Mucosa of descending colon (tissue), 3 donors: ENCODE results near the gene FERMT2. TPM values are rescaled to one million over a fixed set of nuclear protein-coding genes. Genes with fewer than 3 reads are reported as not detected.

Source experiments
- ATAC-seq: fragments of 200-7000 bp; cut with Tn5 transposase; one replicate; pipeline ENCODE4 v1.9.1; 2020; ENCODE audit warnings: mild to moderate bottlenecking, moderate library complexity
- DNase-seq, 3 donors: peaks; one replicate each; pipeline ENCODE4 v3.0.0-alpha.2; 2020
- H3K36me3 ChIP-seq: fragments of 200-600 bp; one replicate; pipeline ENCODE4 v1.8.0; 2021; ENCODE audit warnings: low read depth, mild to moderate bottlenecking
- H3K4me1 ChIP-seq: fragments of 200-600 bp; one replicate; pipeline ENCODE4 v1.8.0; 2021; ENCODE audit warnings: low read depth, mild to moderate bottlenecking
- H3K4me3 ChIP-seq: fragments of 200-600 bp; one replicate; pipeline ENCODE4 v1.8.0; 2021; ENCODE audit warnings: mild to moderate bottlenecking
- H3K9me3 ChIP-seq: fragments of 200-600 bp; one replicate; pipeline ENCODE4 v1.8.0; 2021; ENCODE audit warnings: mild to moderate bottlenecking
- intact Hi-C, 2 donors: fragments of 100-400 bp; cut with DNase I in 1 of 2; cut with micrococcal nuclease in 1 of 2; formaldehyde crosslinking; loops; one replicate each; pipeline versions ENCODE4 v1.11.0 to v1.11.1; 2022; cut with DNase I, micrococcal nuclease
- total RNA-seq, 3 donors: library from RNA; stranded (reverse); fragmentation: NEBNext Ultra II Directional in 2 of 3; extraction: Animal tissue kit (Norgen Biotek cat#: 25700) in 2 of 3; gene quantifications; one replicate each; pipeline versions ENCODE4 v1.2.1 to v1.2.4, GENCODE V29; 2021 to 2023
- TF ChIP-seq, protein P1 (sequence below): fragments of 200-600 bp; IDR thresholded peaks from one replicate; pipeline ENCODE4 v1.8.0; 2022; ENCODE audit warnings: antibody characterized with exemption, mild to moderate bottlenecking
- donor health status: DM: no; HTN: no; CAD: no; lungs with moderate emphysema.
- donor health status: DM: no; HTN: no; CAD: no.
- donor health status: DM: no; HTN: yes; CAD: no.

FERMT2 gene
- total RNA-seq, 3 donors from 2014 or later: 6.9 to 228 (median 22.9) TPM

DNA sequence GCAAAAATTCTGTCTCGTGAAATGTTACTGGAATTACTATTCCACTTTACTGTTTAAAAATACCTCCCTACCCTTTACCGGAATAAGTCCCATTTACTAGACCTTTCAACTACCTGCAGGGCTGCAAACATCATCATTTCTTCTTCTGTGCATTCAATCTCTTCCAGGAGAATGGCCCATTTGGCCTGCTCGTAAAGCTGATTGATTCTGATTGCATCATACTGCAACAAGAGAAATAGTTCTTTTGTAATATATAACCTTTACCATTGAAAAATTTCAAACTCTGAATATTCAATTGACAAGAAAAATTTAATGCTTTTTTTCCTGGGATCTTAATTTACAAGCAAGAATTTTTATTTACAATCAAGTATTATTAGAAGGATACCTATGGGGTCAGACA, 72.4 kb downstream of the FERMT2 start:
- TF ChIP-seq, protein P1, sequence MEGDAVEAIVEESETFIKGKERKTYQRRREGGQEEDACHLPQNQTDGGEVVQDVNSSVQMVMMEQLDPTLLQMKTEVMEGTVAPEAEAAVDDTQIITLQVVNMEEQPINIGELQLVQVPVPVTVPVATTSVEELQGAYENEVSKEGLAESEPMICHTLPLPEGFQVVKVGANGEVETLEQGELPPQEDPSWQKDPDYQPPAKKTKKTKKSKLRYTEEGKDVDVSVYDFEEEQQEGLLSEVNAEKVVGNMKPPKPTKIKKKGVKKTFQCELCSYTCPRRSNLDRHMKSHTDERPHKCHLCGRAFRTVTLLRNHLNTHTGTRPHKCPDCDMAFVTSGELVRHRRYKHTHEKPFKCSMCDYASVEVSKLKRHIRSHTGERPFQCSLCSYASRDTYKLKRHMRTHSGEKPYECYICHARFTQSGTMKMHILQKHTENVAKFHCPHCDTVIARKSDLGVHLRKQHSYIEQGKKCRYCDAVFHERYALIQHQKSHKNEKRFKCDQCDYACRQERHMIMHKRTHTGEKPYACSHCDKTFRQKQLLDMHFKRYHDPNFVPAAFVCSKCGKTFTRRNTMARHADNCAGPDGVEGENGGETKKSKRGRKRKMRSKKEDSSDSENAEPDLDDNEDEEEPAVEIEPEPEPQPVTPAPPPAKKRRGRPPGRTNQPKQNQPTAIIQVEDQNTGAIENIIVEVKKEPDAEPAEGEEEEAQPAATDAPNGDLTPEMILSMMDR: no peak
- ATAC-seq (no peak), DNase-seq (no peak)
- Histone ChIP-seq H3K4me1 (no peaks in the 10 kb centered on the region), H3K9me3 (no peaks in the 10 kb centered on the region), H3K4me3 (no peak overlapping the region), H3K36me3 (no peaks in the 10 kb centered on the region)
- intact Hi-C loops: no loop called here

DNA sequence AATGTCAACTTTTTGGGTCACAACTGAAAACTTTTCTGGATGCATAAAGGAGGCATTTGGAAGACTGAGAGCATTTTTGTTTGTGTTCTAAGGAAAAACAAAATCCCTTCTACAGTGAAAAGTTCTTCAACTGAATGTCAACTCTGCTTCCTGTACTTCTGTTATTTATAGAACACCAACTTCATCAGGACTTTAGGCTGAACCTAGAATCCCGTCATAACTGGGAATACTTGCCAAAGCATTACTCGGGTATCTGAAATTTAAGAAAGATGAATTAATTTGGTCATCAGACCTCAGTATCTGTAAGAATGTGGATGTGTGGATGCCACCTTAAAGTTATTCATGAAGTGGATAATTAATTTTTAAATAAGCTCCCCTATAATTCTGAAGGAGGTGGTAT, 73.2 kb downstream of the FERMT2 start:
- TF ChIP-seq, protein P1: no peak

DNA sequence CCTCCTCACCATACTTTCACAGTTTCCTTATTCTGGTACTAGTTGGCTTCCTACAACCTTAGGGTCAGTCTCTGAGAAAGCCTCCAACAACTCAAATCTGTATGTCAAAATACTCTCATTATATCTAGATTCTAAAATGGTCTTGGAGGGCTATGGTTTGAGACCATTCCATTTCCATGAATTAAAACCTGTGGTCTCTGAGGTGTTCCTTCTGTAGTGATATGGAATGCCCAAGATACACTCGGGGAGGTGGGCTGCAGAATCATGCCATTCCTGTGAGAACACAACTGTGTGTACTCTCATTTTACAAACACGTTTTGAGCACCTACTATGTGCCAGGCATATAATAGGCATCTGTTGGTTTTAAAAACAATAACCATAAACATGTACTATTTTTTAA, 74.0 kb downstream of the FERMT2 start:
- Histone ChIP-seq H3K36me3 (no peaks in the 10 kb centered on the region), H3K4me1 (no peaks in the 10 kb centered on the region), H3K4me3 (no peak overlapping the region), H3K9me3 (no peaks in the 10 kb centered on the region)
- no peak for ATAC-seq
- intact Hi-C loops: no loop called here
- no peak for DNase-seq
- TF ChIP-seq, protein P1: no peak

More for the DNA sequence above, 73.2 kb downstream of the FERMT2 start:
- Histone ChIP-seq H3K4me1 (no peaks in the 10 kb centered on the region), H3K4me3 (no peak overlapping the region), H3K9me3 (no peaks in the 10 kb centered on the region), H3K36me3 (no peaks in the 10 kb centered on the region)
- no peak for DNase-seq
- intact Hi-C loops: no loop called here
- no peak for ATAC-seq

DNA sequence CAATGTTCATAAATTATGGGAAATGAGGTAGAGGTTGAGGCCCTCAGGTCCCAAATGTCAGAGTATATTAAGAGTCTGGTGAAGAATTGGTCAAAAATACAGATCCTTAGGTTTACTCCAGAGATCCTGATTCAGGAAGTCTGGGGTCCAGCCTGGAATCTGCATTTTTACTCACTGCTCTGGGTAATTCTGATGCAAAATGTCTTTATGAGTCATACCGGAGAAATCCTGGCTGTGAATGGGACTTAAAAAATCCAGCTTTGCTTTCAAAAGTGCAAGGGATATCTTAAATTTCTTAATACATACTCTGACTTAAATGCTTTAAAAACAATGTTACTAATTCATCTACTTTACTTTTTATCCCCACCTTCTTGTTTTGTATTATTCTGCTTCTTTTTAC, 74.5 kb downstream of the FERMT2 start:
- no peak overlapping the region for H3K4me3 ChIP-seq
- intact Hi-C loops: no loop called here
- ATAC-seq (no peak), DNase-seq (no peak)
- TF ChIP-seq, protein P1: no peak
- no peaks in the 10 kb centered on the region for H3K4me1 ChIP-seq
- no peaks in the 10 kb centered on the region for H3K9me3 ChIP-seq
- no peaks in the 10 kb centered on the region for H3K36me3 ChIP-seq

DNA sequence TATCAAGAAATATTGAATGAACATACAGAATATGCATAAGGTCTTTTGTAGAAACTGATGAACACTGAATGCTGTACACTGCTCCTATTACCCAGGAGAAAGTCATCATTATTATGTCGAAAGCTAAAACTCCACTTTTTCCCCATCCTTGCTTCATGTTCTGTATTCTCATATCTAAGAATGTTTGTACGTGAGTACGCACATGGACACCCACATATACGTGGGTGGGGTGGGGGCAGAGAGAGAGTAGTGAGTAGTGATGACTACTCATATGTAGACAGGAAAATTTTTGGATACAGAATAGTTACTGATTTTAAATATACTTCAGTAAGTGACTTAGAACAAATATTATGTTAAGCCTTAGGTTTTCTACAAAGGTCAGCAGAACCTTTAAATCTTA, 75.1 kb downstream of the FERMT2 start:
- no peak for ATAC-seq
- TF ChIP-seq, protein P1: no peak
- intact Hi-C loops: no loop called here
- no peak for DNase-seq
- no peaks in the 10 kb centered on the region for H3K9me3 ChIP-seq
- no peak overlapping the region for H3K4me3 ChIP-seq
- H3K4me1 ChIP-seq: no peaks in the 10 kb centered on the region
- no peaks in the 10 kb centered on the region for H3K36me3 ChIP-seq

DNA sequence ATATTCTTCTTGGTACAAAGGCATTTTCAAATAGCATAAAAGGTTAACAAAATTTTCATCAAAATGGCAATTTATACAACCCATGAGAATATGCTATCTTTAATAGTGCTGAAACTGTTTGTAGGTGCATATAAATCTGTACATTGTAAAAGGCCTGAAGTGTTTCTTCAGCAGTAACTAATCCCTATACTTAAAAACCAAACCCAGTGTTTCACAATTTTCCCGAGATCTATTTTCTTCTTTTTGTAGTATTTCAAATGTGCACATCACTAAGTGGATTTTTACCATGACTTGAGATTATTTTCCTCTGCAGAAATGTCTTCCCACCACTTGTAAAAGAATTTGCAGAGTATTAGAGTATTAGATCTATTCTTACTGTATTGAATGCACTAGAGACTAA, 76.5 kb downstream of the FERMT2 start:
- no peak for DNase-seq
- TF ChIP-seq, protein P1: no peak
- no peak for ATAC-seq
- no peaks in the 10 kb centered on the region for H3K9me3 ChIP-seq
- no peaks in the 10 kb centered on the region for H3K4me1 ChIP-seq
- intact Hi-C loops: no loop called here
- H3K36me3 ChIP-seq: no peaks in the 10 kb centered on the region
- no peak overlapping the region for H3K4me3 ChIP-seq
